ENCODE data around the gene SLC9C2. TPM values are rescaled to one million over a fixed set of nuclear protein-coding genes. Genes with fewer than 3 reads are reported as not detected.
"Not testable (repeated sequence)": the region's sequence is repeated elsewhere in the genome, so short reads cannot be mapped to it uniquely, and the experiment has no call there.

SLC9C2 gene
- total RNA-seq, 3 donors from 2014 or later (not counting 1 experiment from before 2014, with no cell fraction given) = not detected

DNA sequence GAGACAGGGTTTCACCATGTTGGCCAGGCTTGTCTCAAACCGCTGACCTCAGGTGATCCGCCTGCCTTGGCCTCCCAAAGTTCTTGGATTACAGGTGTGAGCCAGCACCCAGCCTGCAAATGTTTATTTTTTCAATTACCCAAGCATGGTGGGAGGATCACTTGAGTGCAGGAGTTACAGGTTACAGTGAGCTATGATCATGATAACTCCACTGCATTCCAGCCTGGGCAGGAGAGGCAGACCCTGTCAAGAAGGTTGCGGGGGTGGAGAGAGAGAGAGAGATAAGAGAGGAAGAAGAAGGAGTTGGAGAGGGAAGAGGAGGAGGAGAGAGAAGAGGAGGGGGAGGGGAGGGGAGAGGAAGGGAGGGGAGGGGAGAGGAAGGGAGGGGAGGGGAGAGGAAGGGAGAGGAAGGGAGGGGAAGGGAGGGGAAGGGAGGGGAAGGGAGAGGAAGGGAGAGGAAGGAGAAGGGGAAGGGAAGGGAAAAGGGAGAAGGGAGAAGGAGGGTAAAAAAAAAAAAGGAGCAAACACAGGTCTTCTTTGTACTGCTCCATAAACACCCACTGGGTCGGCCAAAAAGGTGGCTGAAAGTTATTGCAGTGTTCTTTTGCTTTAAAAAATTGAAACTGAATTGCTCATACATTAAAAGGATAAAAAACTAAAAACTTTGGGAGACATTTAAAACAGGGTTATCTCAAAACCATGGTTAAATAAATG lies 5.8 kb upstream of the SLC9C2 start:
- Histone ChIP-seq H3K4me3 (ENCODE audit: low read length) (no peak overlapping the region), H3K27ac (ENCODE audit: low read length) (no peak overlapping the region), H3K27me3 (ENCODE audit: control insufficient read depth, insufficient read depth, low read length) (no peaks in the 10 kb centered on the region), H3K36me3 (ENCODE audit: control insufficient read depth, insufficient read depth, low read length) (no peaks in the 10 kb centered on the region), H3K9me3 (ENCODE audit: control insufficient read depth, insufficient read depth, low read length) (no peaks in the 10 kb centered on the region), H3K4me1 (ENCODE audit: control insufficient read depth, insufficient read depth, low read length) (no peaks in the 10 kb centered on the region)
- Mint-ChIP-seq H3K27ac (no peak overlapping the region), H3K4me3 (no peak overlapping the region), H3K9me3 (no peaks in the 10 kb centered on the region), H3K27me3 (ENCODE audit: low read depth in 2 of 2) (peaks cover 13 to 16% of the 10 kb centered on the region in 2 donors), H3K36me3 (no peaks in the 10 kb centered on the region), H3K4me1 (no peaks in the 10 kb centered on the region)
- intact Hi-C loops (cut with micrococcal nuclease) = no loop called here
- WGBS (ENCODE audit: insufficient coverage) = 97% methylated on average over 3 of the region's 4 CpGs
- no peak for DNase-seq
- ATAC-seq = no peak
- TF ChIP-seq, protein P1, sequence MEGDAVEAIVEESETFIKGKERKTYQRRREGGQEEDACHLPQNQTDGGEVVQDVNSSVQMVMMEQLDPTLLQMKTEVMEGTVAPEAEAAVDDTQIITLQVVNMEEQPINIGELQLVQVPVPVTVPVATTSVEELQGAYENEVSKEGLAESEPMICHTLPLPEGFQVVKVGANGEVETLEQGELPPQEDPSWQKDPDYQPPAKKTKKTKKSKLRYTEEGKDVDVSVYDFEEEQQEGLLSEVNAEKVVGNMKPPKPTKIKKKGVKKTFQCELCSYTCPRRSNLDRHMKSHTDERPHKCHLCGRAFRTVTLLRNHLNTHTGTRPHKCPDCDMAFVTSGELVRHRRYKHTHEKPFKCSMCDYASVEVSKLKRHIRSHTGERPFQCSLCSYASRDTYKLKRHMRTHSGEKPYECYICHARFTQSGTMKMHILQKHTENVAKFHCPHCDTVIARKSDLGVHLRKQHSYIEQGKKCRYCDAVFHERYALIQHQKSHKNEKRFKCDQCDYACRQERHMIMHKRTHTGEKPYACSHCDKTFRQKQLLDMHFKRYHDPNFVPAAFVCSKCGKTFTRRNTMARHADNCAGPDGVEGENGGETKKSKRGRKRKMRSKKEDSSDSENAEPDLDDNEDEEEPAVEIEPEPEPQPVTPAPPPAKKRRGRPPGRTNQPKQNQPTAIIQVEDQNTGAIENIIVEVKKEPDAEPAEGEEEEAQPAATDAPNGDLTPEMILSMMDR (IDR thresholded peaks at IDR 0.05) = no peak

DNA sequence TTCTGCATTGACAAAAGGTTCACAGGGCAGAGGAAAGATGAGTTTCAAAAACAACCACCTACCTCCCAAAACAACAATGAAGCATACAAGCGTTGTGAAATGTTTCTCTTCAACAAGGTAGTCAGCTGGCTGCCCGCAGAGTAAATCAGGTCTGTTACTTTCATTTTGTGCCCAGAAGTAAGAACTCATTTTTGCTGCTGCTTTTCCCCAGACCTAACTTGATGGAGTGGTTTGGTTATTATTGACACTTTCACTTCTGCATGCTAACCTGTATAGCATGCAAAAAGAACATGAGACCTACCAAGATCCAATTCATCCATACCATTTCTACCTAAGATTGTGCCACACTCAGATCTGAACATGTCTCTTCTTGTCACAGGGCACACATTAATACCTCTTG lies 1.3 kb downstream of the SLC9C2 start:
- no peak overlapping the region for H3K27ac Mint-ChIP-seq
- DNase-seq (peak in 1 of 2 donors; percentile 7), ATAC-seq (peak in 1 of 3 donors; percentile 25)
- H3K27me3 ChIP-seq (ENCODE audit: control insufficient read depth, insufficient read depth, low read length) = peaks cover 2% of the 10 kb centered on the region
- no peaks in the 10 kb centered on the region for H3K9me3 Mint-ChIP-seq
- H3K9me3 ChIP-seq (ENCODE audit: control insufficient read depth, insufficient read depth, low read length) = no peaks in the 10 kb centered on the region
- no peak overlapping the region for H3K4me3 ChIP-seq (ENCODE audit: low read length)
- H3K4me3 Mint-ChIP-seq = no peak overlapping the region
- no peaks in the 10 kb centered on the region for H3K36me3 ChIP-seq (ENCODE audit: control insufficient read depth, insufficient read depth, low read length)
- H3K36me3 Mint-ChIP-seq = no peaks in the 10 kb centered on the region
- TF ChIP-seq, protein P1 (IDR thresholded peaks at IDR 0.05) = no peak
- H3K27me3 Mint-ChIP-seq (ENCODE audit: low read depth in 2 of 2) = peaks cover 16 to 21% of the 10 kb centered on the region in 2 donors
- H3K27ac ChIP-seq (ENCODE audit: low read length) = no peak overlapping the region
- intact Hi-C loops (cut with micrococcal nuclease) = no loop called here
- 51% methylated on average over 2 of the region's 2 CpGs for WGBS (ENCODE audit: insufficient coverage)
- H3K4me1 ChIP-seq (ENCODE audit: control insufficient read depth, insufficient read depth, low read length) = no peaks in the 10 kb centered on the region
- peaks cover 9% of the 10 kb centered on the region in 2 donors for H3K4me1 Mint-ChIP-seq

DNA sequence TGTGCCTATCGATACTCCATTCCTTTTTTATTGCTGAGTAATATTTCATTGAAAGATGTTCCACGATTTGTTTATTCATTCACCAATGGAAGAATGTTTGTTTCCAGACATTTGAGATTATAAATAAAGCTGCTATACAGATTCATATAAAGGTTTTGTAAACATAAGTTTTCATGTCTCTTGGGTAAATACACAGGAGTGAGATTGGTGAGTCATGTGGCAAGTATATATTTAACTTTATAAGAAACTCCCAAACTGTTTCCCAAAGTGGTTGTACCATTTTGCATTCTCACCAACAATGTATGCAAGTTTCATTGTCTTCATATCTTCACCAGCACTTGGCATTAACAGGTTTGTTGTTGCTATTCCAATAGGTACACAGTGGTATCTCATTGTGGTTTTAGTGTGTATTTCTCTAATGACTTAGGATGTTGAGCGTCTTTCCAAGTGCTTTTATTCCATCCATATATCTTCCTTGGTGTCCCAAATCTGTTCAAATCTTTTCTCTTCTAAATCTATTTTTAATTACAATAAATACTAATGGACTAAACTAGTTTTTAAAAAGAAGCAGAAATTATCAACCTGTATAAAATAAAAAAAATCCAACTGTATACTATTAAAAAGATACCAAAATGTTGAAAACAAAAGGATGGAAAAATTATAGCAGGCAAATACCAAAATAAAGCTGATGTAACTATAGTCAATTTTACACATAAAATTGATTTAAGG lies 6.6 kb downstream of the SLC9C2 start:
- no peak overlapping the region for H3K27ac ChIP-seq (ENCODE audit: low read length)
- peaks cover 4% of the 10 kb centered on the region for H3K27me3 ChIP-seq (ENCODE audit: control insufficient read depth, insufficient read depth, low read length)
- no peak overlapping the region for H3K4me3 ChIP-seq (ENCODE audit: low read length)
- no peak overlapping the region for H3K27ac Mint-ChIP-seq
- no peaks in the 10 kb centered on the region for H3K9me3 ChIP-seq (ENCODE audit: control insufficient read depth, insufficient read depth, low read length)
- H3K4me3 Mint-ChIP-seq = no peak overlapping the region
- TF ChIP-seq, protein P1 (IDR thresholded peaks at IDR 0.05) = no peak
- no peak for DNase-seq
- no peaks in the 10 kb centered on the region for H3K36me3 ChIP-seq (ENCODE audit: control insufficient read depth, insufficient read depth, low read length)
- H3K9me3 Mint-ChIP-seq = no peaks in the 10 kb centered on the region
- no peak for ATAC-seq
- peaks cover 3 to 4% of the 10 kb centered on the region in 2 donors for H3K4me1 Mint-ChIP-seq
- H3K36me3 Mint-ChIP-seq = no peaks in the 10 kb centered on the region
- H3K4me1 ChIP-seq (ENCODE audit: control insufficient read depth, insufficient read depth, low read length) = no peaks in the 10 kb centered on the region
- intact Hi-C loops (cut with micrococcal nuclease) = no loop called here
- H3K27me3 Mint-ChIP-seq (ENCODE audit: low read depth in 2 of 2) = peaks cover 19% of the 10 kb centered on the region in 2 donors
- WGBS (ENCODE audit: insufficient coverage) = no CpG with 5 or more reads among the region's 3 CpGs

DNA sequence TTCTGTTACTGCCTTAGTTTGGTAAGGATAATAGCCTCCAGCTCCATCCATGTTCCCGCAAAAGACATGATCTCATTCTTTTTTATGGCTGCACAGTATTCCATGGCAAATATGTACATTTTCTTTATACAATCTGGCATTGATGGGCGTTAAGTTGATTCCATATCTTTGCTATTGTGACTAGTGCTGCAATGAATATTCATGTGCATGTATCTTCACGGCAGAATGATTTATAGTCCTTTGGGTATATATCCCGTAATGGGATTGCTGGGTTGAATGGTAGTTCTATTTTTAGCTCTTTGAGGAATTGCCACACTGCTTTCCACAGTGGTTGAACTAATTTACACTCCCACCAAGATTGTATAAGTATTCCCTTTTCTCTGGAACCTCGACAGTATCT lies 11.7 kb downstream of the SLC9C2 start:
- H3K4me1 Mint-ChIP-seq; H3K4me3 Mint-ChIP-seq; ATAC-seq; H3K4me3 ChIP-seq (ENCODE audit: low read length); H3K27ac Mint-ChIP-seq; DNase-seq; H3K27me3 ChIP-seq (ENCODE audit: control insufficient read depth, insufficient read depth, low read length); H3K9me3 Mint-ChIP-seq; H3K4me1 ChIP-seq (ENCODE audit: control insufficient read depth, insufficient read depth, low read length); H3K27ac ChIP-seq (ENCODE audit: low read length); H3K9me3 ChIP-seq (ENCODE audit: control insufficient read depth, insufficient read depth, low read length); intact Hi-C loops (cut with micrococcal nuclease); H3K36me3 Mint-ChIP-seq; H3K36me3 ChIP-seq (ENCODE audit: control insufficient read depth, insufficient read depth, low read length): not testable (repeated sequence)
- WGBS (ENCODE audit: insufficient coverage) = 94% methylated on average over 5 of the region's 5 CpGs
- peaks cover 17 to 19% of the 10 kb centered on the region in 2 donors for H3K27me3 Mint-ChIP-seq (ENCODE audit: low read depth in 2 of 2)

Data from natural killer cell (primary cell).